Thyroid gland (tissue), 4 donors: ENCODE data around the gene MXD4.

Experiments used
- POLR2A ChIP-seq, 2 donors: fragments of 450-650 bp; IDR thresholded peaks; one replicate each; pipeline ENCODE4 v1.6.1; 2017; ENCODE audit warnings: antibody characterized with exemption in 2 of 2, mild to moderate bottlenecking in 2 of 2, moderate library complexity in 1 of 2
- TF ChIP-seq, protein P1 (sequence below), 6 experiments: fragments of 200-600 bp in 3 of 6; fragments of 450-650 bp in 3 of 6; sonication (generic) in 3 of 6; IDR thresholded peaks; one replicate each; pipeline ENCODE4 v1.5.1; 2016 to 2019; ENCODE audit warnings: antibody characterized with exemption in 6 of 6, mild to moderate bottlenecking in 2 of 6, inconsistent platforms in 1 of 6, moderate library complexity in 1 of 6

- TF ChIP-seq, protein P1, sequence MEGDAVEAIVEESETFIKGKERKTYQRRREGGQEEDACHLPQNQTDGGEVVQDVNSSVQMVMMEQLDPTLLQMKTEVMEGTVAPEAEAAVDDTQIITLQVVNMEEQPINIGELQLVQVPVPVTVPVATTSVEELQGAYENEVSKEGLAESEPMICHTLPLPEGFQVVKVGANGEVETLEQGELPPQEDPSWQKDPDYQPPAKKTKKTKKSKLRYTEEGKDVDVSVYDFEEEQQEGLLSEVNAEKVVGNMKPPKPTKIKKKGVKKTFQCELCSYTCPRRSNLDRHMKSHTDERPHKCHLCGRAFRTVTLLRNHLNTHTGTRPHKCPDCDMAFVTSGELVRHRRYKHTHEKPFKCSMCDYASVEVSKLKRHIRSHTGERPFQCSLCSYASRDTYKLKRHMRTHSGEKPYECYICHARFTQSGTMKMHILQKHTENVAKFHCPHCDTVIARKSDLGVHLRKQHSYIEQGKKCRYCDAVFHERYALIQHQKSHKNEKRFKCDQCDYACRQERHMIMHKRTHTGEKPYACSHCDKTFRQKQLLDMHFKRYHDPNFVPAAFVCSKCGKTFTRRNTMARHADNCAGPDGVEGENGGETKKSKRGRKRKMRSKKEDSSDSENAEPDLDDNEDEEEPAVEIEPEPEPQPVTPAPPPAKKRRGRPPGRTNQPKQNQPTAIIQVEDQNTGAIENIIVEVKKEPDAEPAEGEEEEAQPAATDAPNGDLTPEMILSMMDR (IDR thresholded peaks at IDR 0.05): no peak
- TF ChIP-seq POLR2A (IDR thresholded peaks at IDR 0.05): no peak
Measured at GRCh38 chr4:2290974-2291704, 29.2 kb upstream of the MXD4 start.
